IMR-90 (cell line): ENCODE measurements around the gene IQUB. TPM values are rescaled to one million over a fixed set of nuclear protein-coding genes. Genes with fewer than 3 reads are reported as not detected.

Experiments used
- ATAC-seq: fragments of 200-7000 bp; cut with Tn5 transposase; 2 replicates; pipeline ENCODE4 v1.9.1; 2020; ENCODE audit warnings: low read depth, mild to moderate bottlenecking, moderate library complexity
- BruUV-seq: library from RNA; stranded (reverse); fragments of 400-500 nt; replicated peaks from 2 replicates; lab custom pipeline; 2021; lab: Mats Ljungman, UMichigan
- CTCF ChIA-PET: fragments of 300-600 bp; formaldehyde crosslinking; extraction: SDS; loops from one replicate; lab custom pipeline; 2021; ENCODE audit warnings: antibody characterized with exemption; lab: Yijun Ruan, JAX
- POLR2A ChIA-PET: fragments of 300-600 bp; sonication (Branson Sonifier 250); formaldehyde crosslinking; loops from one replicate; lab custom pipeline; 2022; ENCODE audit warnings: antibody characterized with exemption; ENCODE audit not compliant: unreplicated experiment; lab: Charles Lee
- DNase-seq: peaks from one replicate; pipeline ENCODE4 v3.0.0; 2013
- H2AFZ ChIP-seq: replicated peaks from 2 replicates; pipeline ENCODE3; 2013; ENCODE audit warnings: low read length, mild to moderate bottlenecking; ENCODE audit not compliant: poor library complexity
- H2AK5ac ChIP-seq: 2 replicates; pipeline ENCODE4 v1.6.1; 2013; ENCODE audit warnings: low read depth, low read length, inconsistent platforms
- H2AK9ac ChIP-seq: replicated peaks from 2 replicates; pipeline ENCODE3; 2013; ENCODE audit warnings: mild to moderate bottlenecking, low read depth, low read length, moderate library complexity; ENCODE audit not compliant: poor library complexity
- H2BK120ac ChIP-seq: 2 replicates; pipeline ENCODE4 v1.6.1; 2013; ENCODE audit warnings: low read depth, low read length, inconsistent platforms
- H2BK15ac ChIP-seq: 3 replicates; pipeline ENCODE4 v1.6.1; 2013; ENCODE audit warnings: low read depth, low read length, inconsistent platforms
- H2BK20ac ChIP-seq: 2 replicates; pipeline ENCODE4 v1.6.1; 2013; ENCODE audit warnings: low read depth, mild to moderate bottlenecking, inconsistent platforms, low read length, moderate library complexity
- H2BK5ac ChIP-seq: 2 replicates; pipeline ENCODE4 v1.6.1; 2013; ENCODE audit warnings: mild to moderate bottlenecking, low read depth, low read length, inconsistent platforms; ENCODE audit not compliant: poor library complexity, severe bottlenecking
- H3K14ac ChIP-seq: replicated peaks from 2 replicates; pipeline ENCODE4 v1.6.1; 2013; ENCODE audit warnings: low read depth, low read length, inconsistent platforms
- H3K18ac ChIP-seq: 2 replicates; pipeline ENCODE4 v1.6.1; 2013; ENCODE audit warnings: low read depth, low read length, control low read depth
- H3K23ac ChIP-seq: 2 replicates; pipeline ENCODE4 v1.6.1; 2013; ENCODE audit warnings: low read depth, low read length, inconsistent platforms
- H3K27ac ChIP-seq: 2 replicates; pipeline ENCODE4 v1.5.1; 2013; ENCODE audit warnings: mild to moderate bottlenecking, control low read depth, low read length; ENCODE audit not compliant: insufficient read depth
- H3K27me3 ChIP-seq: 2 replicates; pipeline ENCODE4 v1.6.1; 2013; ENCODE audit warnings: low read length; ENCODE audit not compliant: control insufficient read depth, insufficient read depth
- H3K36me3 ChIP-seq: 2 replicates; pipeline ENCODE4 v1.6.1; 2013; ENCODE audit warnings: low read length, mixed read lengths; ENCODE audit not compliant: control insufficient read depth, insufficient read depth
- H3K4ac ChIP-seq: 2 replicates; pipeline ENCODE4 v1.6.1; 2013; ENCODE audit warnings: low read depth, low read length, inconsistent platforms
- H3K4me1 ChIP-seq: 2 replicates; pipeline ENCODE4 v1.6.1; 2013; ENCODE audit warnings: low read length, mixed read lengths; ENCODE audit not compliant: control insufficient read depth, insufficient read depth
- H3K4me2 ChIP-seq: 2 replicates; pipeline ENCODE4 v1.6.1; 2013; ENCODE audit warnings: low read depth, mild to moderate bottlenecking, control low read depth, low read length, moderate library complexity
- H3K4me3 ChIP-seq: 2 replicates; pipeline ENCODE4 v1.5.1; 2013; ENCODE audit warnings: low read depth, mild to moderate bottlenecking, control low read depth, low read length, moderate library complexity; ENCODE audit not compliant: insufficient read depth
- H3K56ac ChIP-seq: 2 replicates; pipeline ENCODE4 v1.6.1; 2013; ENCODE audit warnings: low read length, inconsistent platforms; ENCODE audit not compliant: insufficient read depth; ENCODE audit errors: extremely low read depth
- H3K79me1 ChIP-seq, 2 experiments: 2 replicates each; pipeline ENCODE4 v1.6.1; 2013; ENCODE audit warnings: low read length in 2 of 2, inconsistent platforms in 1 of 2, low read depth in 1 of 2
- H3K9ac ChIP-seq: 2 replicates; pipeline ENCODE4 v1.6.1; 2013; ENCODE audit warnings: low read depth, low read length, control low read depth
- H3K9me1 ChIP-seq: 2 replicates; pipeline ENCODE4 v1.6.1; 2013; ENCODE audit warnings: low read length, inconsistent platforms; ENCODE audit not compliant: insufficient read depth
- H3K9me3 ChIP-seq: 2 replicates; pipeline ENCODE4 v1.6.1; 2013; ENCODE audit warnings: low read length; ENCODE audit not compliant: control insufficient read depth, insufficient read depth
- H4K20me1 ChIP-seq: 2 replicates; pipeline ENCODE4 v1.6.1; 2013; ENCODE audit warnings: low read length, inconsistent platforms; ENCODE audit not compliant: insufficient read depth
- H4K5ac ChIP-seq: 2 replicates; pipeline ENCODE4 v1.6.1; 2013; ENCODE audit warnings: mild to moderate bottlenecking, low read depth, low read length, control low read depth
- H4K8ac ChIP-seq, 2 experiments: 2 replicates each; pipeline ENCODE4 v1.6.1; 2013; ENCODE audit warnings: low read depth in 2 of 2, low read length in 2 of 2, control low read depth in 1 of 2, inconsistent platforms in 1 of 2
- H4K91ac ChIP-seq: 2 replicates; pipeline ENCODE4 v1.6.1; 2013; ENCODE audit warnings: low read depth, low read length, inconsistent platforms; ENCODE audit not compliant: insufficient read depth
- BHLHE40 ChIP-seq: fragments of 150-350 bp; IDR thresholded peaks from 2 replicates; pipeline ENCODE4 v1.6.1; 2016; ENCODE audit warnings: mild to moderate bottlenecking, low read depth, low read length
- CEBPB ChIP-seq: IDR thresholded peaks from 2 replicates; pipeline ENCODE4 v1.6.1; 2012; ENCODE audit warnings: low read depth, low read length, improper control_type of control experiment
- CHD1 ChIP-seq: IDR thresholded peaks from 2 replicates; pipeline ENCODE4 v1.6.1; 2012; ENCODE audit warnings: low read depth, low read length, improper control_type of control experiment
- ELK1 ChIP-seq: fragments of 150-350 bp; IDR thresholded peaks from 2 replicates; pipeline ENCODE4 v1.6.1; 2016; ENCODE audit warnings: low read depth, mild to moderate bottlenecking, low read length, moderate library complexity, borderline replicate concordance
- FOS ChIP-seq: fragments of 150-350 bp; IDR thresholded peaks from 2 replicates; pipeline ENCODE4 v1.6.1; 2016; ENCODE audit warnings: low read depth, low read length
- MAFK ChIP-seq: IDR thresholded peaks from 2 replicates; pipeline ENCODE4 v1.6.1; 2012; ENCODE audit warnings: low read depth, low read length, improper control_type of control experiment
- MAZ ChIP-seq: IDR thresholded peaks from 2 replicates; pipeline ENCODE4 v1.6.1; 2012; ENCODE audit warnings: low read depth, mild to moderate bottlenecking, low read length, improper control_type of control experiment, moderate library complexity, borderline replicate concordance
- MXI1 ChIP-seq: IDR thresholded peaks from 2 replicates; pipeline ENCODE4 v1.6.1; 2012; ENCODE audit warnings: low read depth, mild to moderate bottlenecking, low read length, moderate library complexity, borderline replicate concordance
- NFE2L2 ChIP-seq: fragments of 150-350 bp; IDR thresholded peaks from 2 replicates; pipeline ENCODE4 v1.6.1; 2016; ENCODE audit warnings: low read depth, mild to moderate bottlenecking, low read length
- POLR2A ChIP-seq: IDR thresholded peaks from 2 replicates; pipeline ENCODE4 v1.6.1; 2012; ENCODE audit warnings: mild to moderate bottlenecking, low read depth, low read length
- RAD21 ChIP-seq: IDR thresholded peaks from 2 replicates; pipeline ENCODE4 v1.6.1; 2012; ENCODE audit warnings: low read length, improper control_type of control experiment
- RCOR1 ChIP-seq: IDR thresholded peaks from 2 replicates; pipeline ENCODE4 v1.6.1; 2012; ENCODE audit warnings: mild to moderate bottlenecking, low read length, improper control_type of control experiment; ENCODE audit not compliant: insufficient replicate concordance
- RFX5 ChIP-seq: IDR thresholded peaks from 2 replicates; pipeline ENCODE4 v1.8.0; 2012; ENCODE audit warnings: low read depth, mild to moderate bottlenecking, low read length, moderate library complexity
- SMC3 ChIP-seq: fragments of 150-350 bp; IDR thresholded peaks from 2 replicates; pipeline ENCODE4 v1.6.1; 2016; ENCODE audit warnings: low read depth, mild to moderate bottlenecking, antibody characterized with exemption, low read length, moderate library complexity
- WGBS, 2 experiments: methylation state at CpG; one replicate each; pipeline versions ENCODE4 v1.1.5 to v1.1.7; 2013; ENCODE audit warnings: missing lambda C conversion rate in 2 of 2; ENCODE audit not compliant: insufficient read length in 1 of 2; ENCODE audit errors: extremely low coverage in 2 of 2; 5-methylcytosine and 5-hydroxymethylcytosine counted together
- dilution Hi-C: fragments of 300-500 bp; cut with HindIII; formaldehyde crosslinking; loops from one replicate; pipeline ENCODE4 v1.14.3; 2018; ENCODE audit warnings: low sequenced_read_pairs; ENCODE audit not compliant: unreplicated experiment
- in situ Hi-C: fragments of 300-500 bp; cut with MboI; formaldehyde crosslinking; loops from 3 replicates; pipeline ENCODE4 v1.14.3; 2019; ENCODE audit warnings: low sequenced_read_pairs, inconsistent platforms, mixed read lengths
- intact Hi-C: fragments of 100-400 bp; cut with micrococcal nuclease; formaldehyde crosslinking; loops from 2 replicates; pipeline ENCODE4 v1.10.0; 2022
- polyA plus RNA-seq, 3 experiments: library from polyadenylated mRNA; depleted of rRNA; stranded (reverse); fragments of >200 nt; gene quantifications; 2 replicates each; pipeline ENCODE4 v1.2.3, GENCODE V29; 2012; ENCODE audit warnings: low replicate concordance in 1 of 3
- total RNA-seq: library from RNA; depleted of rRNA; stranded (reverse); fragments of >200 nt; gene quantifications from 2 replicates; pipeline ENCODE4 v1.2.3, GENCODE V29; 2012
- TF ChIP-seq, protein P1 (sequence below): conservative IDR thresholded peaks from 2 replicates; pipeline ENCODE4 v1.5.1; 2012; ENCODE audit warnings: mild to moderate bottlenecking, low read depth, low read length, improper control_type of control experiment
- TF ChIP-seq, protein P2 (sequence below): fragments of 150-350 bp; IDR thresholded peaks from 2 replicates; pipeline ENCODE4 v1.6.1; 2017; ENCODE audit warnings: mild to moderate bottlenecking, antibody characterized with exemption, low read length, low read depth

The IQUB gene
- total and polyA plus RNA-seq, 2 of the 4 experiments (the other 2 are of a cell fraction): 0.05 to 0.18 TPM

- Histone ChIP-seq H3K23ac (no peak overlapping the region), H3K56ac (no peak overlapping the region), H3K4me3 (no peak overlapping the region), H2AK5ac (no peak overlapping the region), H2BK5ac (no peak overlapping the region), H2BK15ac (no peak overlapping the region), H4K91ac (no peak overlapping the region), H3K4ac (no peak overlapping the region), H3K14ac (no peak overlapping the region), H2BK120ac (no peak overlapping the region), H2BK20ac (no peak overlapping the region), H3K9ac (no peak overlapping the region), H3K79me1 (no peaks in the 10 kb centered on the region), H3K27ac (no peak overlapping the region), H3K9me1 (no peaks in the 10 kb centered on the region), H4K5ac (no peak overlapping the region), H3K4me1 (no peaks in the 10 kb centered on the region), H2AK9ac (no peak overlapping the region), H3K9me3 (no peaks in the 10 kb centered on the region), H2AFZ (no peak overlapping the region), H3K36me3 (no peaks in the 10 kb centered on the region), H3K27me3 (no peaks in the 10 kb centered on the region), H3K18ac (no peak overlapping the region), H4K8ac (no peak overlapping the region), H3K4me2 (no peak overlapping the region), H4K20me1 (no peaks in the 10 kb centered on the region)
- BruUV-seq: no TSS peak
- dilution Hi-C loops: no loop called here
- DNase-seq (no peak), ATAC-seq (no peak)
- ChIA-PET CTCF (interaction anchor here (0.6 kb wide), 1 partner anchor 266 kb away, joined by 3 read pairs; no protein-coding TSS in a partner anchor), POLR2A (no interaction called here)
- in situ Hi-C loops: no loop called here
- intact Hi-C loops: no loop called here
- TF ChIP-seq RCOR1 (no peak), MAZ (no peak), BHLHE40 (no peak), SMC3 (no peak), RFX5 (no peak), RAD21 (no peak), MXI1 (no peak), FOS (no peak), POLR2A (no peak), MAFK (no peak), NFE2L2 (no peak), CEBPB (no peak), ELK1 (no peak), CHD1 (no peak)
- TF ChIP-seq, protein P1, sequence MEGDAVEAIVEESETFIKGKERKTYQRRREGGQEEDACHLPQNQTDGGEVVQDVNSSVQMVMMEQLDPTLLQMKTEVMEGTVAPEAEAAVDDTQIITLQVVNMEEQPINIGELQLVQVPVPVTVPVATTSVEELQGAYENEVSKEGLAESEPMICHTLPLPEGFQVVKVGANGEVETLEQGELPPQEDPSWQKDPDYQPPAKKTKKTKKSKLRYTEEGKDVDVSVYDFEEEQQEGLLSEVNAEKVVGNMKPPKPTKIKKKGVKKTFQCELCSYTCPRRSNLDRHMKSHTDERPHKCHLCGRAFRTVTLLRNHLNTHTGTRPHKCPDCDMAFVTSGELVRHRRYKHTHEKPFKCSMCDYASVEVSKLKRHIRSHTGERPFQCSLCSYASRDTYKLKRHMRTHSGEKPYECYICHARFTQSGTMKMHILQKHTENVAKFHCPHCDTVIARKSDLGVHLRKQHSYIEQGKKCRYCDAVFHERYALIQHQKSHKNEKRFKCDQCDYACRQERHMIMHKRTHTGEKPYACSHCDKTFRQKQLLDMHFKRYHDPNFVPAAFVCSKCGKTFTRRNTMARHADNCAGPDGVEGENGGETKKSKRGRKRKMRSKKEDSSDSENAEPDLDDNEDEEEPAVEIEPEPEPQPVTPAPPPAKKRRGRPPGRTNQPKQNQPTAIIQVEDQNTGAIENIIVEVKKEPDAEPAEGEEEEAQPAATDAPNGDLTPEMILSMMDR: no peak
- TF ChIP-seq, protein P2, sequence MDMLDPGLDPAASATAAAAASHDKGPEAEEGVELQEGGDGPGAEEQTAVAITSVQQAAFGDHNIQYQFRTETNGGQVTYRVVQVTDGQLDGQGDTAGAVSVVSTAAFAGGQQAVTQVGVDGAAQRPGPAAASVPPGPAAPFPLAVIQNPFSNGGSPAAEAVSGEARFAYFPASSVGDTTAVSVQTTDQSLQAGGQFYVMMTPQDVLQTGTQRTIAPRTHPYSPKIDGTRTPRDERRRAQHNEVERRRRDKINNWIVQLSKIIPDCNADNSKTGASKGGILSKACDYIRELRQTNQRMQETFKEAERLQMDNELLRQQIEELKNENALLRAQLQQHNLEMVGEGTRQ: no peak
- WGBS, 2 experiments: no CpG with 5 or more reads among the region's 2 CpGs
Measured at GRCh38 chr7:123463890-123464289, 70.5 kb downstream of the IQUB start.
